ENCODE data around the gene TPI1. TPM values are rescaled to one million over a fixed set of nuclear protein-coding genes. Genes with fewer than 3 reads are reported as not detected.

TPI1 gene
- total and polyA plus RNA-seq, 10 donors: 218 to 471 (median 294) TPM

DNA sequence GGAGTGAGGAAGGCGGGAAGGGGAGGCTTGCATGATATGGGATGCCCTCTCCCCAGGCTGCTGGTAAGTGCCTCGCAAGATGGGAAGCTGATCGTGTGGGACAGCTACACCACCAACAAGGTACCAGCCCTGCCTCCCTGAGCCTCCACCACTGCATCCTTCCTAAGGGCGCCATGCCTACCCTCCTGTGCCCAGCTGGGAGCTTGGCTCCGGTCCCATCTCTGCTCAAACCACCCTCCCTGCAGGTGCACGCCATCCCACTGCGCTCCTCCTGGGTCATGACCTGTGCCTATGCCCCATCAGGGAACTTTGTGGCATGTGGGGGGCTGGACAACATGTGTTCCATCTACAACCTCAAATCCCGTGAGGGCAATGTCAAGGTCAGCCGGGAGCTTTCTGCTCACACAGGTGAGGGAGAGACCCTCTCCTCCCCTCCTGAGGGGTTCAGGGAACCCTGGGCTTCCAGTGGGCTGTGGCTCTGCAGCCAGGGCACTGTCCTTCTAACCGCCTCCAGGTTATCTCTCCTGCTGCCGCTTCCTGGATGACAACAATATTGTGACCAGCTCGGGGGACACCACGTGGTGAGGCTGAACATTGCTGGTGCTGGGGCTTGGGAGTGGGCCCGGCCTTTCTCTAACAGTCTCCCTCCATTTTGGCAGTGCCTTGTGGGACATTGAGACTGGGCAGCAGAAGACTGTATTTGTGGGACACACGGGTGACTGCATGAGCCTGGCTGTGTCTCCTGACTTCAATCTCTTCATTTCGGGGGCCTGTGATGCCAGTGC lies 24.0 kb upstream of the TPI1 start:
- WGBS, 5 donors: 69 to 85% (median 80%) methylated on average over 16 of the region's 16 CpGs

GRCh38 chr12:6845395-6845794 lies 21.9 kb upstream of the TPI1 start:
- TF ChIP-seq POLR2AphosphoS5 (IDR thresholded peaks at IDR 0.05) (no peak), POLR2A (IDR thresholded peaks at IDR 0.05) (no peak), CTCF (IDR thresholded peaks at IDR 0.05 in 8 of 11, conservative IDR thresholded peaks at IDR 0.05 in 3 of 11) (no peak)

More for the DNA sequence above, 24.0 kb upstream of the TPI1 start:
- Histone ChIP-seq H3K9me3 (no peaks in the 10 kb centered on the region), H3K4me1 (peaks cover 0 to 16% (median 6%) of the 10 kb centered on the region in 6 donors), H3K4me3 (no peak overlapping the region), H3K27me3 (replicated peaks in 1 of 7) (peaks cover 0 to 7% (median 0%) of the 10 kb centered on the region in 7 donors), H3K36me3 (peaks cover 0 to 29% (median 0%) of the 10 kb centered on the region in 6 donors), H3K27ac (no peak overlapping the region)
- intact Hi-C loops (cut with DNase I; ENCODE audit: low total_unique reads): no loop called here
- TF ChIP-seq POLR2AphosphoS5 (IDR thresholded peaks at IDR 0.05) (no peak), CTCF (IDR thresholded peaks at IDR 0.05 in 8 of 11, conservative IDR thresholded peaks at IDR 0.05 in 3 of 11) (no peak), POLR2A (IDR thresholded peaks at IDR 0.05) (no peak)
- no peak for DNase-seq

GRCh38 chr12:6846316-6846869 lies 20.9 kb upstream of the TPI1 start:
- intact Hi-C loops (cut with DNase I; ENCODE audit: low total_unique reads): no loop called here
- WGBS, 5 donors: 77 to 90% (median 87%) methylated on average over 7 of the region's 7 CpGs
- H3K4me1 ChIP-seq: peaks cover 3 to 21% (median 10%) of the 10 kb centered on the region in 6 donors
- DNase-seq: no peak
- no peak overlapping the region for H3K4me3 ChIP-seq
- H3K27ac ChIP-seq: no peak overlapping the region
- no peaks in the 10 kb centered on the region for H3K9me3 ChIP-seq
- H3K27me3 ChIP-seq (replicated peaks in 1 of 7): peaks cover 0 to 7% (median 0%) of the 10 kb centered on the region in 7 donors
- TF ChIP-seq POLR2A (IDR thresholded peaks at IDR 0.05) (no peak), CTCF (IDR thresholded peaks at IDR 0.05 in 8 of 11, conservative IDR thresholded peaks at IDR 0.05 in 3 of 11) (no peak), POLR2AphosphoS5 (IDR thresholded peaks at IDR 0.05) (no peak)
- peaks cover 0 to 42% (median 0%) of the 10 kb centered on the region in 6 donors for H3K36me3 ChIP-seq

More at GRCh38 chr12:6845395-6845794, 21.9 kb upstream of the TPI1 start:
- peak; percentile 71 for DNase-seq
- peaks cover 0 to 11% (median 1%) of the 10 kb centered on the region in 6 donors for H3K4me1 ChIP-seq
- H3K9me3 ChIP-seq: no peaks in the 10 kb centered on the region
- peaks cover 0 to 7% (median 0%) of the 10 kb centered on the region in 7 donors for H3K27me3 ChIP-seq (replicated peaks in 1 of 7)
- H3K4me3 ChIP-seq: no peak overlapping the region
- intact Hi-C loops (cut with DNase I; ENCODE audit: low total_unique reads): no loop called here
- H3K36me3 ChIP-seq: peaks cover 0 to 42% (median 0%) of the 10 kb centered on the region in 6 donors
- 88 to 95% (median 91%) methylated on average over 15 to 17 of the region's 17 CpGs for WGBS, 5 donors
- H3K27ac ChIP-seq: no peak overlapping the region

DNA sequence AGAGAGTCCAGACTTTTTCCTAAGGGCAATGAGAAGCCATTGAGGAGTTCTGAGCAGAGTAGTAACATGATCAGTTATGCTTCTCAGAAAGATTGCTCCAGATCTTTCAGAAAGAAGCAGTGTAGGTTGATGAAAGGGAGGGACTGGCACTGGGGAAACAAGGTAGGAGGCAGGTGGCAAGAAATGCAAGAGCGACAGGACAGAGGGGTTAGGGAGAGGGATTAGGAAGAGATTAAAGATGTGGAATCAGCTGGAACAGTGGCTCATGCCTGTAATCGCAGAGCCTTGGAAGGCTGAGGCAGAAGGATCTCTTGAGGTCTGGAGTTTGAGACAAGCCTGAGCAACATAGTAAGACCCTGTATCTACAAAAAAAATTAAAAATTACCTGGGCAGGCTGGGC lies 19.7 kb upstream of the TPI1 start:
- Histone ChIP-seq H3K9me3 (no peaks in the 10 kb centered on the region), H3K4me3 (no peak overlapping the region), H3K27ac (no peak overlapping the region), H3K27me3 (replicated peaks in 1 of 7) (peaks cover 0 to 7% (median 0%) of the 10 kb centered on the region in 7 donors), H3K36me3 (peaks cover 0 to 42% (median 0%) of the 10 kb centered on the region in 6 donors), H3K4me1 (peaks cover 3 to 24% (median 13%) of the 10 kb centered on the region in 6 donors)
- intact Hi-C loops (cut with DNase I; ENCODE audit: low total_unique reads): no loop called here
- DNase-seq: no peak
- TF ChIP-seq POLR2A (IDR thresholded peaks at IDR 0.05) (no peak), CTCF (IDR thresholded peaks at IDR 0.05 in 8 of 11, conservative IDR thresholded peaks at IDR 0.05 in 3 of 11) (no peak), POLR2AphosphoS5 (IDR thresholded peaks at IDR 0.05) (no peak)
- WGBS, 5 donors: 91 to 100% (median 95%) methylated on average over 2 of the region's 2 CpGs
